H9 (cell line): Measurements from ENCODE around the gene DISC1. TPM values are rescaled to one million over a fixed set of nuclear protein-coding genes. Genes with fewer than 3 reads are reported as not detected.
A peak's percentile ranks its signal among the peaks of the same experiment; 100 is the strongest.

Experiments
- DNase-seq: peaks from one replicate; pipeline ENCODE4 v3.0.0-alpha.2; 2017
- H2AFZ ChIP-seq: one replicate; pipeline ENCODE4 v1.6.1; 2013; ENCODE audit warnings: mild to moderate bottlenecking, low read length, control low read depth, moderate library complexity
- H2AK5ac ChIP-seq: 2 replicates; pipeline ENCODE4 v1.6.1; 2013; ENCODE audit warnings: low read length, control low read depth, mixed read lengths; ENCODE audit not compliant: insufficient read length
- H2BK120ac ChIP-seq: one replicate; pipeline ENCODE4 v1.6.1; 2013; ENCODE audit warnings: low read depth, mild to moderate bottlenecking, low read length, control low read depth, inconsistent platforms; ENCODE audit not compliant: poor library complexity, severe bottlenecking
- H2BK12ac ChIP-seq: 2 replicates; pipeline ENCODE4 v1.6.1; 2013; ENCODE audit warnings: low read length, control low read depth, mixed read lengths, low read depth; ENCODE audit not compliant: insufficient read length
- H2BK15ac ChIP-seq: 2 replicates; pipeline ENCODE4 v1.6.1; 2013; ENCODE audit warnings: low read depth, low read length, control low read depth
- H2BK20ac ChIP-seq: one replicate; pipeline ENCODE4 v1.6.1; 2013; ENCODE audit warnings: low read depth, mild to moderate bottlenecking, low read length, control low read depth, inconsistent platforms; ENCODE audit not compliant: poor library complexity, severe bottlenecking
- H2BK5ac ChIP-seq: 2 replicates; pipeline ENCODE4 v1.6.1; 2013; ENCODE audit warnings: low read length, control low read depth, mixed read lengths; ENCODE audit not compliant: insufficient read length
- H3K14ac ChIP-seq: 2 replicates; pipeline ENCODE4 v1.6.1; 2013; ENCODE audit warnings: low read length, control low read depth; ENCODE audit not compliant: insufficient read depth
- H3K18ac ChIP-seq: 2 replicates; pipeline ENCODE4 v1.6.1; 2013; ENCODE audit warnings: low read depth, mild to moderate bottlenecking, mixed read lengths, low read length, control low read depth; ENCODE audit not compliant: insufficient read length
- H3K23ac ChIP-seq: 2 replicates; pipeline ENCODE4 v1.6.1; 2013; ENCODE audit warnings: low read length, control low read depth, mixed read lengths, low read depth; ENCODE audit not compliant: insufficient read length
- H3K23me2 ChIP-seq: 2 replicates; pipeline ENCODE4 v1.6.1; 2013; ENCODE audit warnings: low read depth, mild to moderate bottlenecking, mixed read lengths, low read length, control low read depth; ENCODE audit not compliant: insufficient read length, poor library complexity, severe bottlenecking
- H3K27ac ChIP-seq: 2 replicates; pipeline ENCODE4 v1.5.1; 2013; ENCODE audit warnings: low read length, control low read depth, mixed read lengths, low read depth; ENCODE audit not compliant: insufficient read length
- H3K27me3 ChIP-seq: 2 replicates; pipeline ENCODE4 v1.6.1; 2013; ENCODE audit warnings: low read length, control low read depth, inconsistent platforms; ENCODE audit not compliant: insufficient read depth
- H3K4ac ChIP-seq: 2 replicates; pipeline ENCODE4 v1.6.1; 2013; ENCODE audit warnings: low read depth, mild to moderate bottlenecking, control low read depth, inconsistent platforms, low read length, moderate library complexity
- H3K4me1 ChIP-seq: 2 replicates; pipeline ENCODE4 v1.6.1; 2013; ENCODE audit warnings: low read length, control low read depth, inconsistent platforms; ENCODE audit not compliant: insufficient read depth
- H3K4me2 ChIP-seq: 2 replicates; pipeline ENCODE4 v1.6.1; 2013; ENCODE audit warnings: low read length, control low read depth, mixed read lengths; ENCODE audit not compliant: insufficient read length, insufficient read depth
- H3K56ac ChIP-seq: 2 replicates; pipeline ENCODE4 v1.6.1; 2013; ENCODE audit warnings: low read depth, mild to moderate bottlenecking, mixed read lengths, low read length, control low read depth; ENCODE audit not compliant: insufficient read length
- H3K79me1 ChIP-seq: 2 replicates; pipeline ENCODE4 v1.6.1; 2013; ENCODE audit warnings: low read depth, mild to moderate bottlenecking, moderate library complexity, low read length, control low read depth, inconsistent platforms; ENCODE audit not compliant: insufficient read depth, poor library complexity, severe bottlenecking
- H3K79me2 ChIP-seq: 2 replicates; pipeline ENCODE4 v1.6.1; 2013; ENCODE audit warnings: low read length, control low read depth, inconsistent platforms; ENCODE audit not compliant: insufficient read depth
- H3K9ac ChIP-seq: 2 replicates; pipeline ENCODE4 v1.6.1; 2013; ENCODE audit warnings: low read length, control low read depth, mixed read lengths; ENCODE audit not compliant: insufficient read length; ENCODE audit errors: extremely low read depth
- H3K9me3 ChIP-seq: one replicate; pipeline ENCODE4 v1.6.1; 2013; ENCODE audit warnings: low read depth, low read length, inconsistent platforms; ENCODE audit not compliant: control insufficient read depth
- H3T11ph ChIP-seq: one replicate; pipeline ENCODE4 v1.6.1; 2013; ENCODE audit warnings: mild to moderate bottlenecking, low read length, control low read depth, inconsistent platforms
- H4K20me1 ChIP-seq: one replicate; pipeline ENCODE4 v1.6.1; 2013; ENCODE audit not compliant: control insufficient read depth, insufficient read length, insufficient read depth
- H4K5ac ChIP-seq: 2 replicates; pipeline ENCODE4 v1.6.1; 2013; ENCODE audit warnings: low read depth, mild to moderate bottlenecking, mixed read lengths, low read length, control low read depth; ENCODE audit not compliant: insufficient read length
- H4K8ac ChIP-seq: replicated peaks from 2 replicates; pipeline ENCODE4 v1.6.1; 2013; ENCODE audit warnings: low read length, control low read depth, mixed read lengths, low read depth; ENCODE audit not compliant: insufficient read length
- H4K91ac ChIP-seq: 2 replicates; pipeline ENCODE4 v1.6.1; 2013; ENCODE audit warnings: low read depth, mild to moderate bottlenecking, moderate library complexity, mixed read lengths, low read length, control low read depth; ENCODE audit not compliant: insufficient read length
- H3K27ac Mint-ChIP-seq, 3 experiments: 2 replicates in 2 of 3; 3 replicates in 1 of 3; pipeline ENCODE4 v1.8.0; 2020 to 2021; ENCODE audit warnings: mixed read lengths in 3 of 3, mild to moderate bottlenecking in 1 of 3, moderate library complexity in 1 of 3
- H3K27me3 Mint-ChIP-seq: 2 replicates; pipeline ENCODE4 v1.8.0; 2021; ENCODE audit warnings: low read depth, mild to moderate bottlenecking, moderate library complexity, mixed read lengths
- H3K36me3 Mint-ChIP-seq, 3 experiments: 2 replicates in 2 of 3; 3 replicates in 1 of 3; pipeline ENCODE4 v1.8.0; 2020 to 2021; ENCODE audit warnings: low read depth in 3 of 3, mixed read lengths in 3 of 3; ENCODE audit not compliant: insufficient read depth in 1 of 3
- H3K4me1 Mint-ChIP-seq, 2 experiments: 2 replicates each; pipeline ENCODE4 v1.8.0; 2020; ENCODE audit warnings: mixed read lengths in 2 of 2
- H3K4me3 Mint-ChIP-seq, 2 experiments: 2 replicates in 1 of 2; 3 replicates in 1 of 2; pipeline ENCODE4 v1.8.0; 2020 to 2021; ENCODE audit warnings: mild to moderate bottlenecking in 2 of 2, mixed read lengths in 2 of 2, moderate library complexity in 1 of 2
- H3K9me3 Mint-ChIP-seq, 2 experiments: 2 replicates in 1 of 2; 3 replicates in 1 of 2; pipeline ENCODE4 v1.8.0; 2020; ENCODE audit warnings: mild to moderate bottlenecking in 2 of 2, mixed read lengths in 2 of 2, moderate library complexity in 1 of 2
- CTCF ChIP-seq: fragments of 200-600 bp; sonication (generic); conservative IDR thresholded peaks from 3 replicates; pipeline ENCODE4 v1.8.0; 2021; ENCODE audit warnings: antibody characterized with exemption, mild to moderate bottlenecking
- WGBS: extraction: QIAGEN DNeasy Blood & Tissue Kit; methylation state at CpG from one replicate; pipeline ENCODE4 v1.1.7; 2013; ENCODE audit warnings: missing lambda C conversion rate, low lambda C conversion rate, mixed read lengths; ENCODE audit not compliant: insufficient read length; ENCODE audit errors: extremely low coverage; 5-methylcytosine and 5-hydroxymethylcytosine counted together
- long read RNA-seq: library from polyadenylated mRNA; unstranded; transcript quantifications from one replicate; pipeline ENCODE4 v2.0.0, GENCODE V29; 2020
- total RNA-seq: library from RNA; stranded (reverse); gene quantifications from 2 replicates; pipeline ENCODE4 v1.2.1, GENCODE V29; 2021

The DISC1 gene
- total RNA-seq: 2.1 and 2.5 TPM in 2 replicates
- long read RNA-seq: 0 reads

DNA sequence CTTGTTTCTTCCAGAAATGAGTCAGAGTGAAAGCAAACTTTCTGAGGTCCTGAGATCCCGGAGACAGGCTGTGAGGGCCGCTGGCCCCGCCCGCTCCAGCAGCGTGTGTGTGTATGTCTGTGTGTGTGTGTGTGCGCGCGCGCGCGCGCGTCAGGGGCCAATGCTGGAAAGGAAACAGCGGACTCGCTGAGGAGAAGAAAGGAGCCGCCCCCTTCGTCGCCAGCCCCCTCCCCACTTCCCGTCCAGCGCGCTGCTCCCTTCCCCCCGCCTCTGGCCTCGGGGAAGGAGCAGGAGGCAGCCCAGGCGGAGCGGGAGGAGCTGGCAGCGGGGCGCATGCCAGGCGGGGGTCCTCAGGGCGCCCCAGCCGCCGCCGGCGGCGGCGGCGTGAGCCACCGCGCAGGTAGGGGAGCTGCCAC lies at the start of gene DISC1:
DISC1 (plus strand) TSS at position 256 of the 416 bp plus-strand sequence; CDS start at position 334, 78 bp downstream.
- Histone ChIP-seq H3K4ac (no peak within 1 kb of the TSS), H3K27me3 (peaks cover 6% of the 10 kb centered on the region; the same call in 1 of the 2 replicates)
- H3K9me3 Mint-ChIP-seq: no peaks in the 10 kb centered on the region

More for the DNA sequence above, at the start of gene DISC1:
- H3K14ac ChIP-seq: no peak within 1 kb of the TSS; the same call in 1 of the 2 replicates
- TF ChIP-seq CTCF: no peak
- no peak within 1 kb of the TSS for H3K27ac ChIP-seq
- peak within 1 kb of the TSS; percentile 87 for H2AFZ ChIP-seq
- Mint-ChIP-seq H3K4me3 (peak within 1 kb of the TSS; percentile 76 to 91), H3K27ac (peak within 1 kb of the TSS in 2 of 3 experiments; percentile 2 to 46; a peak in 3 of 7 replicates), H3K4me1 (peaks cover 10 to 12% of the 10 kb centered on the region in 2 experiments), H3K27me3 (peaks cover 59% of the 10 kb centered on the region), H3K36me3 (no peaks in the 10 kb centered on the region)
- no peak within 1 kb of the TSS for H3K9ac ChIP-seq
- no peaks in the 10 kb centered on the region; the same call in 1 of the 2 replicates for H3K4me1 ChIP-seq
- no peak within 1 kb of the TSS for H3K18ac ChIP-seq
- no peak within 1 kb of the TSS for H4K91ac ChIP-seq
- no peak within 1 kb of the TSS for H2BK120ac ChIP-seq
- H3K79me1 ChIP-seq: no peaks in the 10 kb centered on the region
- H3K9me3 ChIP-seq: no peaks in the 10 kb centered on the region
- no peak within 1 kb of the TSS for H2BK5ac ChIP-seq
- no peak within 1 kb of the TSS for H2AK5ac ChIP-seq
- H3K23ac ChIP-seq: no peak within 1 kb of the TSS
- no peak within 1 kb of the TSS for H2BK15ac ChIP-seq
- peak; percentile 94 for DNase-seq
- H3T11ph ChIP-seq: no peak within 1 kb of the TSS
- no peaks in the 10 kb centered on the region for H3K79me2 ChIP-seq
- H3K23me2 ChIP-seq: peaks cover 15% of the 10 kb centered on the region
- H3K56ac ChIP-seq: no peak within 1 kb of the TSS
- no peaks in the 10 kb centered on the region for H4K20me1 ChIP-seq
- peak within 1 kb of the TSS; percentile 93 for H3K4me2 ChIP-seq
- no peak within 1 kb of the TSS for H2BK20ac ChIP-seq
- H4K5ac ChIP-seq: no peak within 1 kb of the TSS
- no peak within 1 kb of the TSS for H2BK12ac ChIP-seq
- no peak within 1 kb of the TSS for H4K8ac ChIP-seq
- WGBS: no CpG with 5 or more reads among the region's 38 CpGs
